ENCODE measurements around the gene USP4. TPM values are rescaled to one million over a fixed set of nuclear protein-coding genes. Genes with fewer than 3 reads are reported as not detected.

Gene USP4, protein sequence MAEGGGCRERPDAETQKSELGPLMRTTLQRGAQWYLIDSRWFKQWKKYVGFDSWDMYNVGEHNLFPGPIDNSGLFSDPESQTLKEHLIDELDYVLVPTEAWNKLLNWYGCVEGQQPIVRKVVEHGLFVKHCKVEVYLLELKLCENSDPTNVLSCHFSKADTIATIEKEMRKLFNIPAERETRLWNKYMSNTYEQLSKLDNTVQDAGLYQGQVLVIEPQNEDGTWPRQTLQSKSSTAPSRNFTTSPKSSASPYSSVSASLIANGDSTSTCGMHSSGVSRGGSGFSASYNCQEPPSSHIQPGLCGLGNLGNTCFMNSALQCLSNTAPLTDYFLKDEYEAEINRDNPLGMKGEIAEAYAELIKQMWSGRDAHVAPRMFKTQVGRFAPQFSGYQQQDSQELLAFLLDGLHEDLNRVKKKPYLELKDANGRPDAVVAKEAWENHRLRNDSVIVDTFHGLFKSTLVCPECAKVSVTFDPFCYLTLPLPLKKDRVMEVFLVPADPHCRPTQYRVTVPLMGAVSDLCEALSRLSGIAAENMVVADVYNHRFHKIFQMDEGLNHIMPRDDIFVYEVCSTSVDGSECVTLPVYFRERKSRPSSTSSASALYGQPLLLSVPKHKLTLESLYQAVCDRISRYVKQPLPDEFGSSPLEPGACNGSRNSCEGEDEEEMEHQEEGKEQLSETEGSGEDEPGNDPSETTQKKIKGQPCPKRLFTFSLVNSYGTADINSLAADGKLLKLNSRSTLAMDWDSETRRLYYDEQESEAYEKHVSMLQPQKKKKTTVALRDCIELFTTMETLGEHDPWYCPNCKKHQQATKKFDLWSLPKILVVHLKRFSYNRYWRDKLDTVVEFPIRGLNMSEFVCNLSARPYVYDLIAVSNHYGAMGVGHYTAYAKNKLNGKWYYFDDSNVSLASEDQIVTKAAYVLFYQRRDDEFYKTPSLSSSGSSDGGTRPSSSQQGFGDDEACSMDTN
- 25.2 and 27.6 TPM in 2 replicates for total RNA-seq

DNA sequence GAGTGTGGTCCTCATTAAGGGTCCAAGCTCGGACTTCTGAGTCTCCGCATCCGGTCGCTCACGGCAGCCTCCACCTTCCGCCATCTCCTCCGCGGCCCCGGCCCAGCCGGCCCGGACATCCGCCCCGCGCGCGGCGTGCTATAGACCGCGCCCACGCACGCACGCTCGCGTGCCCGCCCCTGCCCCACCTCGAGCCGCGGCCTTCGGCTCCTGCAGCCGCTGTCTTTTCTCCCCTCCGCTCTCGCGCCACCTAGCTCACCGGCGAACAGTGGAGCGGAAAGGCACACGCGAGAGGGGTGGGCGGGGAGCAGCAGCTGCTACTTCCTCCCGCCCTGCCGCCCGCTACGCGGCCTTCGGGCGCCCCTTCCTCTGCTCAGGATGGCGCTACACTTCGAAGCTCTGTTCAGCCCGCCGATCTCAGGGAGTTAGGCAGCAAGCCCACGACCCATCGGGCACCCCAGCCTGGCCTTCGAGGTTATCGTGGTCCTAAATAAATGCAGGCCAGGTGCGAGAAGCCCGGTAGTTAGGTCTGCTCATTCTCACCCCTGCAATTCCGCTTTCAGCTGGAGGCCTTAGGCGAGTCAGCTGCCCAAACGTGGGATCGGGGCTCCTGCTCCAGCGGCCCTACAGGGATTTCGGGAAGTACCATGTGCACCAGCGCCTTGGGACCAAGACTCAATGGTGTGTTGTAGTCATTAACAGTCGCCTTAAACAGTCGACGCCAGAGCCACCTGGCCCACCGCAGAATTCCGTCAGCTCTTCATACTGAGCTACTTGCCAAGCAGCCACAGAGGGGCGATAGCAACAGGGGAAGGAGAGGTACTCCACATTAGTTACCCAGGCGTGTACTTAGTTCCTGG lies at the start of gene USP4:
USP4 (minus strand) TSS at position 113 of the 860 bp plus-strand sequence; CDS start at position 84, 29 bp downstream.

DNA sequence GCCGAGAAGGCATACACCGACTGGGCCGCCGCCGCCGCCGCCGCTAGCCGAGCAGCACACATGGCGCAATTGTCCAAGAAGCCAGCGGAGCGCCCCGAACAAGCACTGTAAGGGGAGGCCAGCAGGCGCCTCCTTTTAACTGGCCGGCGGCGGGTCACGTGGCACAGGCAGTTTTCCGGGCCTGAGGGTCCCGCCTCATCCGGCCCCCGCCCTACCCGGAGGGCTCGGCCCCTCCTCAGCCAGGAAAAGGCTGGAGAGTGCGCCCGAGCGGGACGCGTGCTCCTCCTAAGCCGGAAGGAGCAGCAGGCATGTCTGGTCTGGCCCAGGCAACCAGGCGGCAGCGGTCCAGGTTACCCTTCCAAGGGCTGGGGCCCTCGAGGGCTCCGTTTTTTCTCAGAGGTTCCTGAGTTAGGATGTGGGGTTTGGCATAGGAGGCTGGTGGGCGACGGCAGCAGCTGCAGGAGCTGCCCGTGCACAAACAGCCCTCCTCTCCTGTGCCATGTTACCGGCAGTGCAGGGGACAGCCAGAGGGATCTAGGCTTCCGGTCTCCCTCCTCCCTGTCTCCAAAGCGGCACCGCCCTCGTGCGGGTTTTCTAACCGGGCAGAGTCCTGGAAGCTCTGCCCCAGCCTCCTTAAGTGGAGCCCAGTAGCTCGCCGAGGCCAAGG lies 18.5 kb upstream of the USP4 start, which contains the start of gene GPX1:
GPX1 (minus strand) TSS at position 137 of the 667 bp plus-strand sequence; CDS start at position 62, 75 bp downstream.

DNA sequence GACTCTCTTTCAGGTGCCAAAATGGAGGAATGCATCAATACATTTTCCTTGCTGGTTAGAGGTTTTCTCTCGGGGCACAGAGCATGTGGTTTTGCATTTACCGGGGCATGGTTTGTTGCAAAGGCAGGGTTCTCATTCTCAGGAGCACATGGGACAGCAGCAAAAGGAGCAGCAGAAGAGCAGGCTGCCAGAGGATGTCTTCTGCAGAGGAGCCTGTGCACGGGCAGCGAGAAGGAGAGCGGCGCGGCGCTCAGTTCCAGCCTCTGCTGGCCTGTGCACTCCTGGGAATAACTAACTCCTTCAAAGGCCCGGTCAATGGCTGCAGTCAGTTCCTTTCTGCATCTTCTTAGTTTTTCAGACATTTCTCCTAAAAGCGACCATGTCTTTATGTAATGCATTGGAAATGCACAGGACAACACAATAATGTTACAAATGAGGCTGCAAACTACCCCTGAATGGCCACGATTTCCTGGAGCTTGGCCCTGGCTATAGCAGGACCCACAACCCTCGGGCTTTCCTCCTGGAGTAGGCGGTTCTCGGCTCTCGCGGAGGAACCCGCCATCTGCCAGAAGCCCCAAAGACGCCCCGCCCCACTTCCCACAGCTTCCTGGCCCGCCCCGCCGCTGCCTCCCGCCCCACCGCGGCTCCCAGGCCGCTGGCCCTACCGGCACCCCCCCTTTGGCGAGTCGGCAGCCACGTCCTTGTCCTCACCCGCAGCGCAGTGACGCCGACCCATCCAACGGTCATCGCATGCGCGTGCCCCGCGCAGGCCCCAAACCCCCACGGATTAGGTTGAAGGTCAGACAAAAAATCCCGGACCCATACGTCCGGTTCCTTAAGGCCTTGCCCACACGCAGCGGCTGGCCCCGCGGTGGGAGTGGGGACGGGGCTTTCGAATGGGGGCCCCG lies 63.1 kb downstream of the USP4 start, which contains the start of gene C3orf62:
C3orf62 (minus strand) TSS at position 758 of the 908 bp plus-strand sequence; CDS start at position 398, 360 bp downstream.

Small RNAs within 50 kb of the gene (small RNA-seq; reads per million reads assigned to genes)
- gene AC121247.2 (not detected), gene MIR4271 (not detected), gene RF00019 (not detected)

Other genes with a start within 250 kb of the USP4 start
- 149 and 274 TPM in 2 replicates for gene QRICH1, start 246.0 kb downstream of the USP4 start, total RNA-seq
- 374 and 481 TPM in 2 replicates for gene QARS1, start 235.3 kb downstream of the USP4 start, total RNA-seq
- 29.6 and 30.1 TPM in 2 replicates for gene USP19, start 219.2 kb downstream of the USP4 start, total RNA-seq
- gene LAMB2, start 207.0 kb downstream of the USP4 start, total RNA-seq: 255 and 353 TPM in 2 replicates
- 23.6 and 31.0 TPM in 2 replicates for gene CCDC71, start 173.7 kb downstream of the USP4 start, total RNA-seq
- 35.9 and 37.5 TPM in 2 replicates for gene KLHDC8B, start 168.5 kb downstream of the USP4 start, total RNA-seq
- 0.98 and 1.9 TPM in 2 replicates for gene C3orf62, start 62.8 kb downstream of the USP4 start, total RNA-seq
- 353 and 398 TPM in 2 replicates for gene GPX1, start 18.3 kb upstream of the USP4 start, total RNA-seq
- gene RHOA, start 71.9 kb upstream of the USP4 start, total RNA-seq: 712 and 751 TPM in 2 replicates
- 14.4 and 22.1 TPM in 2 replicates for gene TCTA, start 72.4 kb upstream of the USP4 start, total RNA-seq
- 0.67 and 1.3 TPM in 2 replicates for gene AMT, start 82.4 kb upstream of the USP4 start, total RNA-seq
- gene NICN1, start 89.3 kb upstream of the USP4 start, total RNA-seq: 4.9 and 8.2 TPM in 2 replicates
- gene DAG1, start 130.2 kb upstream of the USP4 start, total RNA-seq: 57.5 and 68.9 TPM in 2 replicates
- gene BSN, start 214.4 kb upstream of the USP4 start, total RNA-seq: 0.19 and 0.65 TPM in 2 replicates